Measurements from ENCODE around the gene TMUB2. TPM values are rescaled to one million over a fixed set of nuclear protein-coding genes. Genes with fewer than 3 reads are reported as not detected.

Gene TMUB2
- total and polyA plus RNA-seq, 2 of the 13 experiments (the other 11 are each of a cell fraction or from before 2014, with no cell fraction given), result 26.9 to 50.8 TPM

- Histone ChIP-seq H3K4me2 (ENCODE audit: low read depth, low read length) (no peak overlapping the region), H3K4me3 (replicated peaks in 1 of 3; ENCODE audit: insufficient read depth in 1 of 3, low read depth in 2 of 3, low read length in 3 of 3) (no peak overlapping the region), H3K4me1 (ENCODE audit: insufficient read depth, low read length) (peaks cover 17% of the 10 kb centered on the region), H3K9me3 (ENCODE audit: low read length) (no peaks in the 10 kb centered on the region), H2AFZ (ENCODE audit: low read length) (no peak overlapping the region), H3K27ac (ENCODE audit: extremely low read length, insufficient read depth, low read length) (no peak overlapping the region), H4K20me1 (ENCODE audit: insufficient read depth, low read length) (no peaks in the 10 kb centered on the region), H3K27me3 (ENCODE audit: control insufficient read depth in 1 of 2, insufficient read depth in 2 of 2, low read length in 2 of 2) (no peaks in the 10 kb centered on the region; a peak in 1 of 5 replicates), H3K36me3 (replicated peaks in 1 of 2; ENCODE audit: control insufficient read depth in 1 of 2, insufficient read depth in 2 of 2, low read length in 2 of 2) (peaks cover 27 to 44% of the 10 kb centered on the region in 2 experiments), H3K79me2 (ENCODE audit: insufficient read depth, low read length) (peaks cover 28% of the 10 kb centered on the region), H3K9ac (ENCODE audit: insufficient read depth, low read depth, low read length) (no peak overlapping the region)
- FAIRE-seq, result no peak
- ChIA-PET POLR2A (interaction anchor here (1.4 kb wide), 1 partner anchor 10 kb away, joined by 3 read pairs; no protein-coding TSS in a partner anchor), CTCF (ENCODE audit: low intra/inter-chr PET ratio, low total read pairs) (no interaction called here)
- BruUV-seq (replicated peaks), result no TSS peak
- peak; percentile 30 for TF ChIP-seq RBM22 (optimal IDR thresholded peaks at IDR 0.05; ENCODE audit: low read length)
- no peak for TF ChIP-seq ZNF570 (CRISPR knock-in tag; IDR thresholded peaks at IDR 0.05; ENCODE audit: borderline replicate concordance)
- 98% methylated on average over 5 of the region's 5 CpGs for WGBS (ENCODE audit: low lambda C conversion rate)
- in situ Hi-C loops (cut with HindIII; ENCODE audit: extremely low pct_ligation_motif_present, low pct_unique_long_range_greater_than_20kb) (no loop called here), intact Hi-C loops (cut with micrococcal nuclease; ENCODE audit: unreplicated experiment) (no loop called here)
- no peak for ATAC-seq
- DNase-seq (ENCODE audit: low spot score), result no peak
These were observed 29.4 kb downstream of the TMUB2 start for GRCh38 chr17:44216173-44216572.

DNA sequence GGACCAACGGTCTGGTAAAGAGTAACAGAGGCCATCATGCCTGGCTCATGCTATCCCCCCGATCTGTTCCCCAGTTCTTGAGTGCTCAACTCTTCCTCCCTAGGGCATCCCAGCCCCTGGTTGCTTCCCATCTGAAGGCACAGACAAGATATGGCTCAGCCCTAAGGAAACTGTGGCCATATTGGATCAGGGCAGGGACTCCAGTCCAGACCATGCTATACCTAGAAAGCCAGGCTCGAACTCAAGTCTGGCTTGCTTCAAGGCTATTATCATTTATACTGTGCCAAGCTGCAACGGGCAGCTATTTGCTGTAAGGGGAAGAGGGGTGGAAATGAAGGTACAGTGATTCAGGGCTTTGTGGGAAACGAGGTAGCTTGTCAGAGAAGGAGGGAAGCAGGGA lies 29.9 kb downstream of the TMUB2 start:
- in situ Hi-C loops (cut with HindIII; ENCODE audit: extremely low pct_ligation_motif_present, low pct_unique_long_range_greater_than_20kb) (no loop called here), intact Hi-C loops (cut with micrococcal nuclease; ENCODE audit: unreplicated experiment) (no loop called here)
- ChIA-PET CTCF (ENCODE audit: low intra/inter-chr PET ratio, low total read pairs) (interaction anchor here (2.3 kb wide), 1 partner anchor 13 kb away, joined by 13 read pairs; no protein-coding TSS in a partner anchor), POLR2A (interaction anchor here (0.6 to 1.4 kb wide), 5 partner anchors 10 to 102 kb away, joined by 3 to 5 read pairs (median 4); partner anchors contain the start of gene ATXN7L3)
- 96% methylated on average over 5 of the region's 5 CpGs for WGBS (ENCODE audit: low lambda C conversion rate)
- TF ChIP-seq ZNF501 (CRISPR knock-in tag; IDR thresholded peaks at IDR 0.05) (no peak), BRD4 (CRISPR knock-in tag; IDR thresholded peaks at IDR 0.05) (0 out of 2 replicates have a peak, but pooled peaks have one; percentile 45)
- peak overlapping the region; percentile 97 for H3K4me2 ChIP-seq (ENCODE audit: low read depth, low read length)
- no peak for FAIRE-seq
- no peak for ATAC-seq
- no peak overlapping the region for H3K9ac ChIP-seq (ENCODE audit: insufficient read depth, low read depth, low read length)
- H3K27me3 ChIP-seq (ENCODE audit: control insufficient read depth in 1 of 2, insufficient read depth in 2 of 2, low read length in 2 of 2), result no peaks in the 10 kb centered on the region; a peak in 1 of 5 replicates
- peaks cover 17% of the 10 kb centered on the region for H3K4me1 ChIP-seq (ENCODE audit: insufficient read depth, low read length)
- no peak overlapping the region for H3K4me3 ChIP-seq (replicated peaks in 1 of 3; ENCODE audit: insufficient read depth in 1 of 3, low read depth in 2 of 3, low read length in 3 of 3)
- H3K36me3 ChIP-seq (replicated peaks in 1 of 2; ENCODE audit: control insufficient read depth in 1 of 2, insufficient read depth in 2 of 2, low read length in 2 of 2), result peaks cover 23 to 39% of the 10 kb centered on the region in 2 experiments
- no TSS peak for BruUV-seq (replicated peaks)
- no peak overlapping the region for H3K27ac ChIP-seq (ENCODE audit: extremely low read length, insufficient read depth, low read length)
- H2AFZ ChIP-seq (ENCODE audit: low read length), result no peak overlapping the region
- DNase-seq (ENCODE audit: low spot score), result no peak
- H3K79me2 ChIP-seq (ENCODE audit: insufficient read depth, low read length), result peaks cover 28% of the 10 kb centered on the region
- H3K9me3 ChIP-seq (ENCODE audit: low read length), result no peaks in the 10 kb centered on the region
- H4K20me1 ChIP-seq (ENCODE audit: insufficient read depth, low read length), result no peaks in the 10 kb centered on the region; the same call in 1 of the 2 replicates

All from HepG2 (cell line).